K562 (cell line): ENCODE measurements around the gene CTSZ. TPM values are rescaled to one million over a fixed set of nuclear protein-coding genes. Genes with fewer than 3 reads are reported as not detected.

Experiments
- ATAC-seq: fragments of 200-7000 bp; cut with Tn5 transposase; 3 replicates; pipeline ENCODE4 v1.9.1; 2020; ENCODE audit warnings: moderate library complexity
- BruUV-seq: library from RNA; stranded (reverse); fragments of 400-500 nt; replicated peaks from 2 replicates; lab custom pipeline; 2021; lab: Mats Ljungman, UMichigan
- CTCF ChIA-PET: fragments of 300-600 bp; formaldehyde crosslinking; extraction: SDS; loops from one replicate; lab custom pipeline; 2021; ENCODE audit warnings: low intra/inter-chr PET ratio; lab: Yijun Ruan, JAX
- POLR2A ChIA-PET: fragments of 300-600, 350-650 bp; sonication (Branson Sonifier 250); formaldehyde crosslinking; extraction: SDS; loops from one replicate; lab custom pipeline; 2021; ENCODE audit warnings: antibody characterized with exemption, inconsistent platforms; lab: Yijun Ruan, JAX
- DNase-seq, 4 experiments: peaks; one replicate each; pipeline versions ENCODE4 v3.0.0 to v3.0.0-alpha.2; 2011 to 2018; ENCODE audit warnings: low spot score in 3 of 4, mixed read lengths in 3 of 4; ENCODE audit errors: extremely low read depth in 1 of 4
- FAIRE-seq: peaks from 2 replicates; lab custom pipeline; 2011; peaks lifted over from hg19 to GRCh38; lab: Jason Lieb, UNC
- H2AFZ ChIP-seq: 2 replicates; pipeline ENCODE4 v1.6.0; 2011; ENCODE audit warnings: low read depth, low read length, control low read depth, inconsistent platforms
- H3K27ac ChIP-seq: fragments of 200-600 bp; 3 replicates; pipeline ENCODE4 v1.8.0; 2011; ENCODE audit warnings: low read depth, mild to moderate bottlenecking, control low read depth, inconsistent platforms, low read length, moderate library complexity, mixed read lengths; ENCODE audit errors: extremely low read depth
- H3K27me3 ChIP-seq, 2 experiments: fragments of 300-600 bp in 1 of 2; 2 replicates in 1 of 2; 3 replicates in 1 of 2; pipeline versions ENCODE4 v1.6.0 to v1.8.0; 2011; ENCODE audit warnings: inconsistent platforms in 2 of 2, low read length in 2 of 2, mild to moderate bottlenecking in 1 of 2, mixed read lengths in 1 of 2, moderate library complexity in 1 of 2; ENCODE audit not compliant: control insufficient read depth in 2 of 2, insufficient read depth in 2 of 2
- H3K36me3 ChIP-seq: fragments of 300-600 bp; 3 replicates; pipeline ENCODE4 v1.8.0; 2011; ENCODE audit warnings: mild to moderate bottlenecking, low read length, inconsistent platforms; ENCODE audit not compliant: control insufficient read depth, insufficient read depth
- H3K4me1 ChIP-seq, 2 experiments: fragments of 200-600 bp in 1 of 2; replicated peaks in 1 of 2; 2 replicates in 1 of 2; 3 replicates in 1 of 2; pipeline versions ENCODE4 v1.5.1 to v1.8.0; 2011; ENCODE audit warnings: inconsistent platforms in 2 of 2, low read length in 2 of 2, mild to moderate bottlenecking in 1 of 2, mixed read lengths in 1 of 2, moderate library complexity in 1 of 2; ENCODE audit not compliant: control insufficient read depth in 2 of 2, insufficient read depth in 2 of 2
- H3K4me2 ChIP-seq: 2 replicates; pipeline ENCODE4 v1.6.1; 2011; ENCODE audit warnings: low read length, control low read depth, inconsistent platforms, mixed read lengths; ENCODE audit not compliant: insufficient read depth
- H3K4me3 ChIP-seq: fragments of 200-600 bp; sonication (generic), shearing (Covaris generic); 2 replicates; pipeline ENCODE4 v1.5.1; 2016; ENCODE audit warnings: control low read depth, inconsistent platforms
- H3K79me2 ChIP-seq: fragments of 200-600 bp; 3 replicates; pipeline ENCODE4 v1.8.0; 2011; ENCODE audit warnings: low read length, inconsistent platforms; ENCODE audit not compliant: control insufficient read depth, insufficient read depth
- H3K9ac ChIP-seq, 2 experiments: 2 replicates each; pipeline versions ENCODE4 v1.6.0 to v1.6.1; 2011; ENCODE audit warnings: low read depth in 2 of 2, low read length in 2 of 2, control low read depth in 1 of 2, inconsistent platforms in 1 of 2, mild to moderate bottlenecking in 1 of 2, mixed read lengths in 1 of 2; ENCODE audit not compliant: insufficient read depth in 1 of 2
- H3K9me1 ChIP-seq: one replicate; pipeline ENCODE4 v1.6.0; 2011; ENCODE audit warnings: inconsistent platforms, mild to moderate bottlenecking, low read length, moderate library complexity; ENCODE audit not compliant: control insufficient read depth, insufficient read depth
- H3K9me3 ChIP-seq: replicated peaks from 2 replicates; pipeline ENCODE4 v1.5.1; 2011; ENCODE audit warnings: low read depth, low read length, inconsistent platforms; ENCODE audit not compliant: control insufficient read depth, insufficient read depth
- H4K20me1 ChIP-seq: replicated peaks from 2 replicates; pipeline ENCODE4 v1.6.1; 2011; ENCODE audit warnings: low read length, inconsistent platforms, mixed read lengths; ENCODE audit not compliant: control insufficient read depth, insufficient read depth
- C11orf30 ChIP-seq: fragments of 450-650 bp; IDR thresholded peaks from 2 replicates; pipeline ENCODE4 v1.6.1; 2016; ENCODE audit warnings: low read depth, mild to moderate bottlenecking
- SAFB ChIP-seq: fragments of 200-400 bp; formaldehyde crosslinking; IDR thresholded peaks from 2 replicates; pipeline ENCODE4 v1.6.1; 2017; ENCODE audit warnings: low read depth, low read length, borderline replicate concordance
- ZNF316 ChIP-seq: fragments of 450-650 bp; IDR thresholded peaks from 2 replicates; pipeline ENCODE4 v1.6.1; 2016
- ZNF644 ChIP-seq: fragments of 200-800 bp; sonication (Bioruptor generic); IDR thresholded peaks from 2 replicates; pipeline ENCODE4 v1.6.1; 2016; ENCODE audit warnings: low read depth, missing genetic modification characterization, missing compliant biosample characterization
- in situ Hi-C: fragments of 300-500 bp; cut with MboI; formaldehyde crosslinking; loops from 4 replicates; pipeline ENCODE4 v1.15.0; 2018; ENCODE audit warnings: inconsistent platforms, mixed read lengths
- intact Hi-C: fragments of 100-400 bp; cut with micrococcal nuclease; formaldehyde crosslinking; loops from 2 replicates; pipeline ENCODE4 v1.14.2; 2022
- polyA plus RNA-seq, 8 experiments: library from polyadenylated mRNA; depleted of rRNA in 4 of 8; stranded (reverse) in 5 of 8; unstranded in 3 of 8; fragments of >200 nt; fragmentation: Nextera tagmentation in 2 of 8; fragmentation: Illumina TruSeq in 1 of 8; extraction: Ambion mirVana in 2 of 8; extraction: Trizol in 1 of 8; gene quantifications; 2 replicates each; pipeline versions ENCODE4 v1.2.1 to v1.2.3, GENCODE V29; 2011 to 2014; ENCODE audit warnings: inconsistent platforms in 1 of 8, missing spikeins in 1 of 8
- total RNA-seq, 7 experiments: library from RNA; depleted of rRNA in 6 of 7; stranded (reverse); fragments of >200 nt in 6 of 7; fragmentation: Illumina TruSeq in 2 of 7; extraction: Trizol in 2 of 7; gene quantifications; 2 replicates each; pipeline versions ENCODE4 v1.2.1 to v1.2.3, GENCODE V29; 2011 to 2021; ENCODE audit warnings: low replicate concordance in 1 of 7
- TF ChIP-seq, protein P1 (sequence below): sonication (generic); IDR thresholded peaks from 2 replicates; pipeline ENCODE4 v1.6.1; 2016
- TF ChIP-seq, protein P2 (sequence below): fragments of 450-650 bp; IDR thresholded peaks from 2 replicates; pipeline ENCODE4 v1.6.1; 2018; ENCODE audit not compliant: partially characterized antibody

The CTSZ gene
- total and polyA plus RNA-seq, 9 of the 15 experiments (the other 6 are each of a cell fraction or from before 2014, with no cell fraction given) = 1.6 to 143 (median 82.8) TPM

DNA sequence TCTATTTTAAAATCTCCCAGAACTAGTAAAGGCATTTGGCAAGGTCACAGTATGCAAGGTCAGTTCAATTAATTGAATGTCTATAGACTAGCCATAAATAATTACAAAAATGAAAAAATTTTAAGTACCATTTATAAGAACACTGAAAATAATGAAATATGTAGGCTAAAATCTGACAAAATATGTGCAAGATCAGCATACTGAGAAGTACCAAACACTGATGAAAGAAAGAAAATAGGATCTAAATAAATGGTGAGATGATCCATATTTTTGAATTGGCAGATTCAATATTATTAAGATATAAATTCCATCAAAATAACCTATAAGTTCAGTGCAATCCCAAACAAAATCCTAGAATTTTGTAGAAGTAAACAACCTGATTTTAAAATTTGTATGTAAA, 54.0 kb downstream of the CTSZ start:
- ChIA-PET CTCF (no interaction called here), POLR2A (no interaction called here)
- no peaks in the 10 kb centered on the region for H4K20me1 ChIP-seq
- DNase-seq = no peak
- H3K4me3 ChIP-seq = no peak overlapping the region
- no peak overlapping the region for H3K9ac ChIP-seq
- TF ChIP-seq ZNF316 = peak; percentile 79
- no peak for TF ChIP-seq ZNF644 (tag)
- peak; percentile 19; the same call in 1 of the 2 replicates for TF ChIP-seq C11orf30
- TF ChIP-seq, protein P1, sequence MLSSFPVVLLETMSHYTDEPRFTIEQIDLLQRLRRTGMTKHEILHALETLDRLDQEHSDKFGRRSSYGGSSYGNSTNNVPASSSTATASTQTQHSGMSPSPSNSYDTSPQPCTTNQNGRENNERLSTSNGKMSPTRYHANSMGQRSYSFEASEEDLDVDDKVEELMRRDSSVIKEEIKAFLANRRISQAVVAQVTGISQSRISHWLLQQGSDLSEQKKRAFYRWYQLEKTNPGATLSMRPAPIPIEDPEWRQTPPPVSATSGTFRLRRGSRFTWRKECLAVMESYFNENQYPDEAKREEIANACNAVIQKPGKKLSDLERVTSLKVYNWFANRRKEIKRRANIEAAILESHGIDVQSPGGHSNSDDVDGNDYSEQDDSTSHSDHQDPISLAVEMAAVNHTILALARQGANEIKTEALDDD = no peak
- TF ChIP-seq, protein P2, sequence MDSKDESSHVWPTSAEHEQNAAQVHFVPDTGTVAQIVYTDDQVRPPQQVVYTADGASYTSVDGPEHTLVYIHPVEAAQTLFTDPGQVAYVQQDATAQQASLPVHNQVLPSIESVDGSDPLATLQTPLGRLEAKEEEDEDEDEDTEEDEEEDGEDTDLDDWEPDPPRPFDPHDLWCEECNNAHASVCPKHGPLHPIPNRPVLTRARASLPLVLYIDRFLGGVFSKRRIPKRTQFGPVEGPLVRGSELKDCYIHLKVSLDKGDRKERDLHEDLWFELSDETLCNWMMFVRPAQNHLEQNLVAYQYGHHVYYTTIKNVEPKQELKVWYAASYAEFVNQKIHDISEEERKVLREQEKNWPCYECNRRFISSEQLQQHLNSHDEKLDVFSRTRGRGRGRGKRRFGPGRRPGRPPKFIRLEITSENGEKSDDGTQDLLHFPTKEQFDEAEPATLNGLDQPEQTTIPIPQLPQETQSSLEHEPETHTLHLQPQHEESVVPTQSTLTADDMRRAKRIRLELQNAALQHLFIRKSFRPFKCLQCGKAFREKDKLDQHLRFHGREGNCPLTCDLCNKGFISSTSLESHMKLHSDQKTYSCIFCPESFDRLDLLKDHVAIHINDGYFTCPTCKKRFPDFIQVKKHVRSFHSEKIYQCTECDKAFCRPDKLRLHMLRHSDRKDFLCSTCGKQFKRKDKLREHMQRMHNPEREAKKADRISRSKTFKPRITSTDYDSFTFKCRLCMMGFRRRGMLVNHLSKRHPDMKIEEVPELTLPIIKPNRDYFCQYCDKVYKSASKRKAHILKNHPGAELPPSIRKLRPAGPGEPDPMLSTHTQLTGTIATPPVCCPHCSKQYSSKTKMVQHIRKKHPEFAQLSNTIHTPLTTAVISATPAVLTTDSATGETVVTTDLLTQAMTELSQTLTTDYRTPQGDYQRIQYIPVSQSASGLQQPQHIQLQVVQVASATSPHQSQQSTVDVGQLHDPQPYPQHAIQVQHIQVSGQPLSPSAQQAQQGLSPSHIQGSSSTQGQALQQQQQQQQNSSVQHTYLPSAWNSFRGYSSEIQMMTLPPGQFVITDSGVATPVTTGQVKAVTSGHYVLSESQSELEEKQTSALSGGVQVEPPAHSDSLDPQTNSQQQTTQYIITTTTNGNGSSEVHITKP = no peak
- no peak for TF ChIP-seq SAFB
- no peaks in the 10 kb centered on the region for H3K79me2 ChIP-seq
- H3K4me2 ChIP-seq = no peak overlapping the region
- intact Hi-C loops = no loop called here
- no peak overlapping the region for H3K27ac ChIP-seq
- no peaks in the 10 kb centered on the region for H3K36me3 ChIP-seq
- H3K9me1 ChIP-seq = no peaks in the 10 kb centered on the region
- no peak for ATAC-seq
- H3K4me1 ChIP-seq = peaks cover 0 to 4% of the 10 kb centered on the region in 2 experiments; a peak in 1 of 5 replicates
- H2AFZ ChIP-seq = no peak overlapping the region
- no peak for FAIRE-seq
- in situ Hi-C loops = no loop called here
- H3K27me3 ChIP-seq = peaks cover 18% of the 10 kb centered on the region in 2 experiments
- no peaks in the 10 kb centered on the region for H3K9me3 ChIP-seq
- no TSS peak for BruUV-seq
